ENCODE data around the gene BPIFA2.

BPIFA2 gene

DNA sequence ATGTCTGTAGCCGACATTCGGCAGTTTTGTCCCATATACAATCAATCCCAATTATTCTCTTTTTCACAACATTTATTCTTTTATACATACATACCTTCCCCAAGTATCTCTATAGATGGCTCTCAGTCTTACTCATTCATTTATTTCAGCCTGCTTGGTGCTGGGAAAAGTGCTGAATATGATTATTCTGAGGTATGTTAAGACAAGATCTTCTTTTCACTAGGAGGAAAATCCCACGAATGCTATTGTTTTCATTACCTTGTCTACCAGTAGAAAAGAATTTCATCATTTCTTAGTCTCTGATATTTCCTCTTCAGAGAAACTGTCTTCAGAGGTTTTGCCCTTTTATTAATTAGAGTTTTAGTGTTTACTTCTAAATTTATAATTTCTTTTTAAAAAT, 35.5 kb downstream of the BPIFA2 start:
- no peak for DNase-seq

GRCh38 chr20:33209789-33210188, 41.8 kb downstream of the BPIFA2 start:
- DNase-seq: no peak

DNA sequence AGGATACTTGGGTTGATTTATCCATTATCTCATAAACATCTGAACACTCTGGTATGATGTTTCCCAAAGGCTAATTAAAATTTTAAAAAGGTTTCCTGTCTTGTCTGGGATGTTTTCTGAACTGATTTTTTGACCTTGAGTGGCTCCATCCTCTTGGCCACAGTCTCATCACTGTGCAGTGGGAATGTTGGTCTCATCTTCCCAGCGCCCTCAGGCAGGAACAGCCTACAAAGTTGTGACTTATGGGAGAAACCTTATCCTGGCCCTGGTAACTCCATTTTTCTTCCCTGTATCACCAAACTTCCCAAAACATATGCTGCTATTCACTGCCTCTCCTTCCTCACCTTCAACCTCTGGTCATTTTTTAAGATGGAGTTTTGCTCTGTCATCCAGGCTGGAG, 42.4 kb downstream of the BPIFA2 start:
- DNase-seq: no peak

DNA sequence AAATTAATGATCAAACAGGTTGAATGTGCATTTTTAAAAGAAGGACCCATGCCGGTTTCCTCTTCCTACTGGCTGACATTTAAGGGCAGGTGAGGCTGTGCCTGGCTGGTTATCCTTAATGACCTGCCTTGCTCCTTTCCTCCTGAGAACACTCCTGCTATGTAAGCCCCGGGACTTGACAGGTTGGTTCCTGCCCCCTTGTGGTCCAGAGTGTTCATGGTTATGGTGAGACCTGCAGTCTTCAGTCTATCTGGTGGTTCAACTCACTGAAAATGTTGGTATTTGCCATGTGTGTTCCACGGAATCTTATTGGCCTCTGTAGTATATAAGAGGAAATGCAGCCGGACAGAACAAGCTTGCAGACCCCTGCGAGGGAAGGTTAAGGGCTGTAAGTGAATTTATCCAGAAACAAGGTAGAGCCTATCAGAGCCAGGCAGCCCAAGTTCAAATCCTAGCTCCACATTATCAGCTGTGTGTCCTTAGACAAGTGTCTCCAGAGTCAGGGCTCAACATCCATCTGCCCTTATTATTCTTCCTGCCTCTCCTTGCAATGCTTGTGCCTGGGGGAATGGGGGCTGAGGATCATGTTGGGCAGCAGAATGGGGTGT, 44.0 kb downstream of the BPIFA2 start:
- DNase-seq: no peak

DNA sequence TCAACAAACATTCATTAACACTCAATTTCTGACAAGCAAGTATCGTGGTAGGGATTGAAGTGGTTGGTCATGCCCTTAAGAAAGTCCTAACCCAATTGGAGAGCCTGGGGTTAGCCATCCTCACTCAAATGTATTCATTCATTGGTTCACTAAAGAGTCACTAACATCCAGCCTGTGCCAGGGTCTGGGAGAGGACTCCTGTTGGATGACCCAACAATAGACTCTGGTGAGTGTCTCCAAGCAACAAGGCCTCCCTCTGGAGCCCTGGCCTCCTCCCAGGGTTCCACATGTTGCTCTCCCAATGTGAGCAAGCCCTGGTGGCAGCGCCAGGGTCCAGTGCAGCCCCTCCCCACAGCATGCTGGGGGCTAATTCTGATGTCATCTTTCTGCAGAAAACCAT, 49.1 kb downstream of the BPIFA2 start, which contains the start of gene BPIFA3:
TSS of gene BPIFA3 (plus strand) at position 301 of the 400 bp plus-strand sequence. CDS start 185 bp downstream, outside the sequence.
- DNase-seq: no peak

DNA sequence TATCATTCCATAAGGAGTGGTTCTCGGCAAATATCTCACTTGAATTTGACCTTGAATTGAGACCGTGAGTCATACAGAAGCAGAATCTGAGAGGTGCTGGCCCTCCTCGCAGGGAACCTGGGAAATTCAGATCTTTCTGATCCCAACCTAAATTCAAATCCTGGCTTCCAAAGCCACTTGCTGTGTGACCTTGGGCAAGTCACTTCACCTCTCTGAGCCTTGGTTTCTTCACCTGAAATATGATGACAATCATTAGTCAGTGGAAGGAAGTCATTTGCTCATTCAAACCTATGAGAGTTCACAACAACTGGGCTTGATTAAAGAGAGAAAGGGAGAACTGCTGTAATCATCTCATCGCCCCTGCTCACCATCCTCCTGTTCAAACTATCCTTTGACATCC, 56.4 kb downstream of the BPIFA2 start:
- no peak for DNase-seq

DNA sequence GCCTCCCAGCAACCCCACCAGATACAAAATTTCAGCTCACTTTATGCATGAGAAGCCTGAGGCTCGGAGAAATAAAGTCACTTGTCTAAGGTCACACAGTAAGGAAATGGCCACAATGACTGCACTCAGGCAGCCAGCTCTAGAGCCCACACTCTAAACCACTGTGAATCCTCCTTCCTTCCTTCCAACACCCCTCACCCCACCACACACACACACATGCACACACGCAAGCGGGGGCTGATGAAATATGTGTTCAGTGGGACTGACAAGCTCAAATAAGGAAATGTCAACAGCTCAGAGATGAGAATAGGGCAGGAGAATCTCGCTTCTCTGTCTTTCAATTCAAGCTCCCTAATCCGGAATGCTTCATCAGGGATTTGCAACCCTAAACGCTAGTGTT, 61.9 kb downstream of the BPIFA2 start:
- DNase-seq: no peak

Data from CD4-positive, alpha-beta T cell treated with Interleukin-4 for 4 hours (primary cell).